Mammary epithelial cell (primary cell): Measurements from ENCODE around the gene RAPGEFL1.

Experiments used
- CTCF ChIP-seq, 2 donors: IDR thresholded peaks in 1 of 2; conservative IDR thresholded peaks in 1 of 2; 2 replicates each; pipeline ENCODE4 v1.5.1; 2011 to 2012; ENCODE audit warnings: inconsistent platforms in 2 of 2, low read length in 2 of 2, mild to moderate bottlenecking in 2 of 2, control low read depth in 1 of 2, low read depth in 1 of 2; ENCODE audit not compliant: insufficient read depth in 1 of 2; ENCODE audit errors: extremely low read depth in 1 of 2
- EZH2 ChIP-seq: IDR thresholded peaks from 2 replicates; pipeline ENCODE4 v1.6.1; 2012; ENCODE audit warnings: low read length, inconsistent platforms, borderline replicate concordance

GRCh38 chr17:40178660-40179059 is 1.4 kb downstream of the RAPGEFL1 start:
- TF ChIP-seq CTCF (conservative IDR thresholded peaks at IDR 0.05 in 1 of 2, IDR thresholded peaks at IDR 0.05 in 1 of 2; ENCODE audit: extremely low read depth in 1 of 2, insufficient read depth in 1 of 2, low read depth in 1 of 2, low read length in 2 of 2) (no peak), EZH2 (no peak)
